SK-N-SH treated with all-trans-retinoic acid at 6 μM for 48 hours (cell line): ENCODE measurements around the gene SH3RF1.

ENCODE experiments used
- ATAC-seq: fragments of 200-7000 bp; cut with Tn5 transposase; 3 replicates; pipeline ENCODE4 v1.9.1; 2020; ENCODE audit warnings: mild to moderate bottlenecking, moderate library complexity
- ARNTL ChIP-seq: fragments of 450-650 bp; formaldehyde crosslinking; IDR thresholded peaks from 2 replicates; pipeline ENCODE4 v1.5.0; 2020; ENCODE audit warnings: low read depth, mild to moderate bottlenecking, moderate library complexity, borderline replicate concordance
- BACH2 ChIP-seq: fragments of 250-450 bp; sonication (Bioruptor Pico); IDR thresholded peaks from 2 replicates; pipeline ENCODE4 v1.9.0; 2021; ENCODE audit warnings: mild to moderate bottlenecking, borderline replicate concordance
- CSDC2 ChIP-seq: fragments of 250-450 bp; sonication (Bioruptor Pico); IDR thresholded peaks from 2 replicates; pipeline ENCODE4 v1.5.0; 2020; ENCODE audit warnings: mild to moderate bottlenecking, moderate library complexity
- ESRRG ChIP-seq: fragments of 250-450 bp; sonication (Bioruptor Pico); IDR thresholded peaks from 2 replicates; pipeline ENCODE4 v1.6.1; 2021; ENCODE audit warnings: mild to moderate bottlenecking
- GLIS3 ChIP-seq: fragments of 250-450 bp; sonication (Bioruptor Pico); IDR thresholded peaks from 2 replicates; pipeline ENCODE4 v1.5.0; 2020; ENCODE audit warnings: mild to moderate bottlenecking, moderate library complexity
- ISL1 ChIP-seq: fragments of 250-450 bp; sonication (Bioruptor Pico); IDR thresholded peaks from 2 replicates; pipeline ENCODE4 v2.1.2; 2022; ENCODE audit warnings: mild to moderate bottlenecking, moderate library complexity
- OSR1 ChIP-seq: fragments of 250-450 bp; sonication (Bioruptor Pico); IDR thresholded peaks from 2 replicates; pipeline ENCODE4 v1.8.0; 2022; ENCODE audit warnings: moderate library complexity, mild to moderate bottlenecking, inconsistent platforms
- PPARA ChIP-seq: fragments of 250-450 bp; sonication (Bioruptor Pico); IDR thresholded peaks from 2 replicates; pipeline ENCODE4 v1.5.0; 2020; ENCODE audit warnings: mild to moderate bottlenecking, borderline replicate concordance
- RARB ChIP-seq: fragments of 250-450 bp; sonication (Bioruptor Pico); IDR thresholded peaks from 2 replicates; pipeline ENCODE4 v1.8.0; 2021; ENCODE audit warnings: mild to moderate bottlenecking, moderate library complexity
- SNAI2 ChIP-seq: fragments of 250-450 bp; sonication (Bioruptor Pico); IDR thresholded peaks from 2 replicates; pipeline ENCODE4 v1.5.0; 2020; ENCODE audit warnings: mild to moderate bottlenecking, moderate library complexity
- TCF4 ChIP-seq: fragments of 250-450 bp; sonication (Bioruptor Pico); IDR thresholded peaks from 2 replicates; pipeline ENCODE4 v1.8.0; 2021; ENCODE audit warnings: mild to moderate bottlenecking, moderate library complexity, borderline replicate concordance
- TOX ChIP-seq: fragments of 250-450 bp; sonication (Bioruptor Pico); IDR thresholded peaks from 2 replicates; pipeline ENCODE4 v1.8.0; 2021; ENCODE audit warnings: mild to moderate bottlenecking, moderate library complexity, borderline replicate concordance
- ZC3H10 ChIP-seq: fragments of 250-450 bp; sonication (Bioruptor Pico); IDR thresholded peaks from 2 replicates; pipeline ENCODE4 v1.5.1; 2021; ENCODE audit warnings: mild to moderate bottlenecking, moderate library complexity
- ZFP3 ChIP-seq: fragments of 250-450 bp; sonication (Bioruptor Pico); IDR thresholded peaks from 2 replicates; pipeline ENCODE4 v1.5.0; 2020; ENCODE audit warnings: mild to moderate bottlenecking, moderate library complexity
- ZFP30 ChIP-seq: fragments of 450-650 bp; formaldehyde crosslinking; IDR thresholded peaks from 2 replicates; pipeline ENCODE4 v1.5.0; 2022; ENCODE audit warnings: mild to moderate bottlenecking, moderate library complexity
- ZNF565 ChIP-seq: fragments of 450-650 bp; formaldehyde crosslinking; conservative IDR thresholded peaks from 2 replicates; pipeline ENCODE4 v1.5.0; 2020; ENCODE audit warnings: low read depth, mild to moderate bottlenecking, moderate library complexity
- ZNF70 ChIP-seq: fragments of 450-650 bp; formaldehyde crosslinking; IDR thresholded peaks from 2 replicates; pipeline ENCODE4 v1.5.0; 2020; ENCODE audit warnings: mild to moderate bottlenecking, moderate library complexity
- TF ChIP-seq, protein P1 (sequence below): fragments of 250-450 bp; sonication (Bioruptor Pico); IDR thresholded peaks from 2 replicates; pipeline ENCODE4 v1.5.1; 2020; ENCODE audit warnings: low read depth, mild to moderate bottlenecking, moderate library complexity
- TF ChIP-seq, protein P2 (sequence below): fragments of 250-450 bp; sonication (Bioruptor Pico); IDR thresholded peaks from 2 replicates; pipeline ENCODE4 v1.5.1; 2021; ENCODE audit warnings: mild to moderate bottlenecking, moderate library complexity
- TF ChIP-seq, protein P3 (sequence below): fragments of 250-450 bp; sonication (Bioruptor Pico); IDR thresholded peaks from 2 replicates; pipeline ENCODE4 v1.8.0; 2021; ENCODE audit warnings: low read depth, mild to moderate bottlenecking, moderate library complexity, borderline replicate concordance
- TF ChIP-seq, protein P4 (sequence below): fragments of 250-450 bp; sonication (Bioruptor Pico); IDR thresholded peaks from 2 replicates; pipeline ENCODE4 v1.5.0; 2020; ENCODE audit warnings: mild to moderate bottlenecking, moderate library complexity
- TF ChIP-seq, protein P5 (sequence below): fragments of 250-450 bp; sonication (Bioruptor Pico); IDR thresholded peaks from 2 replicates; pipeline ENCODE4 v1.8.0; 2020; ENCODE audit warnings: mild to moderate bottlenecking, moderate library complexity, borderline replicate concordance

The SH3RF1 gene

DNA sequence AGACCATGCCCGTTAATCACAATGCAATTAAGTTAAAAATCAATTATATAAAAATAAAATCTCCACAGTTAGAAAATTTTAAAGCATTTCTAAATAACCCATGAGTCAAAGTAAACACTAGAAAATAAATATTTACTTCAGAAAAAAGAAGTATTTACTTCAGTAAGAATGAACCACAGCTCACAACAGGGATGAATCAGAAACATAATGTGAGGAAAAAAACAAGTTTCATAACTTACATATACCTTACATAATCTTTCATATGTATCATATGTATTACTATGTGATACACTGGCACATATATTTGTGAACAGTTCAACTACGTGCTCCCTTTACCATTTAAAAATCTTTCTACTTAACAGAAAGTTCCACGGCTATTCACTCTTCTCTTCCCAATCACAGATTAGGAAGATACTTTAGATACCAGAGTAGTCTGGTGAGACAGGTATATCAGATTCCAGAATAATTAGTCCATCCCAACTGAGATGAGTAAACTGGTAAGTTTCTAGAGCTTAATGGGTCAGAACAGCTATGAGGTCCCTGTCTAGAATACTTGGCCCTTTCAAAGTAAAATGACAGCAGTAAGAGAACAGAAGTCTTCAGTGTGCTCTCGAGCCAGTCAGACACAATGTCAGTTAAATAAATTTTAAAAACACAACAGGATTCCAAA, 70.3 kb downstream of the SH3RF1 start:
- TF ChIP-seq, protein P1, sequence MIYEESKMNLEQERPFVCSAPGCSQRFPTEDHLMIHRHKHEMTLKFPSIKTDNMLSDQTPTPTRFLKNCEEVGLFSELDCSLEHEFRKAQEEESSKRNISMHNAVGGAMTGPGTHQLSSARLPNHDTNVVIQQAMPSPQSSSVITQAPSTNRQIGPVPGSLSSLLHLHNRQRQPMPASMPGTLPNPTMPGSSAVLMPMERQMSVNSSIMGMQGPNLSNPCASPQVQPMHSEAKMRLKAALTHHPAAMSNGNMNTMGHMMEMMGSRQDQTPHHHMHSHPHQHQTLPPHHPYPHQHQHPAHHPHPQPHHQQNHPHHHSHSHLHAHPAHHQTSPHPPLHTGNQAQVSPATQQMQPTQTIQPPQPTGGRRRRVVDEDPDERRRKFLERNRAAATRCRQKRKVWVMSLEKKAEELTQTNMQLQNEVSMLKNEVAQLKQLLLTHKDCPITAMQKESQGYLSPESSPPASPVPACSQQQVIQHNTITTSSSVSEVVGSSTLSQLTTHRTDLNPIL (CRISPR knock-in tag) = no peak
- TF ChIP-seq, protein P2, sequence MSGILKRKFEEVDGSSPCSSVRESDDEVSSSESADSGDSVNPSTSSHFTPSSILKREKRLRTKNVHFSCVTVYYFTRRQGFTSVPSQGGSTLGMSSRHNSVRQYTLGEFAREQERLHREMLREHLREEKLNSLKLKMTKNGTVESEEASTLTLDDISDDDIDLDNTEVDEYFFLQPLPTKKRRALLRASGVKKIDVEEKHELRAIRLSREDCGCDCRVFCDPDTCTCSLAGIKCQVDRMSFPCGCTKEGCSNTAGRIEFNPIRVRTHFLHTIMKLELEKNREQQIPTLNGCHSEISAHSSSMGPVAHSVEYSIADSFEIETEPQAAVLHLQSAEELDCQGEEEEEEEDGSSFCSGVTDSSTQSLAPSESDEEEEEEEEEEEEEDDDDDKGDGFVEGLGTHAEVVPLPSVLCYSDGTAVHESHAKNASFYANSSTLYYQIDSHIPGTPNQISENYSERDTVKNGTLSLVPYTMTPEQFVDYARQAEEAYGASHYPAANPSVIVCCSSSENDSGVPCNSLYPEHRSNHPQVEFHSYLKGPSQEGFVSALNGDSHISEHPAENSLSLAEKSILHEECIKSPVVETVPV (CRISPR knock-in tag) = no peak
- TF ChIP-seq ZNF565 (CRISPR knock-in tag) = no peak
- TF ChIP-seq TCF4 (CRISPR knock-in tag) = no peak
- TF ChIP-seq, protein P3, sequence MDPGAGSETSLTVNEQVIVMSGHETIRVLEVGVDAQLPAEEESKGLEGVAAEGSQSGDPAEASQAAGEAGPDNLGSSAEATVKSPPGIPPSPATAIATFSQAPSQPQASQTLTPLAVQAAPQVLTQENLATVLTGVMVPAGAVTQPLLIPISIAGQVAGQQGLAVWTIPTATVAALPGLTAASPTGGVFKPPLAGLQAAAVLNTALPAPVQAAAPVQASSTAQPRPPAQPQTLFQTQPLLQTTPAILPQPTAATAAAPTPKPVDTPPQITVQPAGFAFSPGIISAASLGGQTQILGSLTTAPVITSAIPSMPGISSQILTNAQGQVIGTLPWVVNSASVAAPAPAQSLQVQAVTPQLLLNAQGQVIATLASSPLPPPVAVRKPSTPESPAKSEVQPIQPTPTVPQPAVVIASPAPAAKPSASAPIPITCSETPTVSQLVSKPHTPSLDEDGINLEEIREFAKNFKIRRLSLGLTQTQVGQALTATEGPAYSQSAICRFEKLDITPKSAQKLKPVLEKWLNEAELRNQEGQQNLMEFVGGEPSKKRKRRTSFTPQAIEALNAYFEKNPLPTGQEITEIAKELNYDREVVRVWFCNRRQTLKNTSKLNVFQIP (CRISPR knock-in tag) = no peak
- TF ChIP-seq BACH2 (CRISPR knock-in tag) = no peak
- no peak for TF ChIP-seq PPARA (CRISPR knock-in tag)
- TF ChIP-seq OSR1 (CRISPR knock-in tag) = no peak
- TF ChIP-seq RARB (CRISPR knock-in tag) = no peak
- no peak for ATAC-seq

DNA sequence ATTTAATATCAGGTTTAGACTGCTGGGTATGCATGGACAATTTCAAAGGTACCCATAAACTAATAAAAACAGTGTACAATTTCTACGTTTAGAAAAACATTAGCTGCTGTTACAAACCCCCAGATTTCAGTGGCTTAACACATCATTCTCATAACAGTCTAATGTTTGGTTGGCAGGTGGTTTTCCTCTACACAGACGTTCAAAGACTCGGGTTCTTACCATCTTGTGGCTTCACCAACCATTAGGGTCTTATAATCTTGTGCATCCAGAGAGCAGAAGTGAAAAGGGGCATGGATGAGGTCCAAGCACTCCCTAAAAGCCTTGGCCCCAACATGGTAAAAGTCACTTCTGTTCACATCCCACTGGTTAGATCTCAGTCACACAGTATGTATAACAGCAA, 71.6 kb downstream of the SH3RF1 start:
- no peak for ATAC-seq
- no peak for TF ChIP-seq CSDC2 (CRISPR knock-in tag)
- no peak for TF ChIP-seq ZFP3 (CRISPR knock-in tag)
- TF ChIP-seq, protein P1 (CRISPR knock-in tag) = no peak
- TF ChIP-seq, protein P4, sequence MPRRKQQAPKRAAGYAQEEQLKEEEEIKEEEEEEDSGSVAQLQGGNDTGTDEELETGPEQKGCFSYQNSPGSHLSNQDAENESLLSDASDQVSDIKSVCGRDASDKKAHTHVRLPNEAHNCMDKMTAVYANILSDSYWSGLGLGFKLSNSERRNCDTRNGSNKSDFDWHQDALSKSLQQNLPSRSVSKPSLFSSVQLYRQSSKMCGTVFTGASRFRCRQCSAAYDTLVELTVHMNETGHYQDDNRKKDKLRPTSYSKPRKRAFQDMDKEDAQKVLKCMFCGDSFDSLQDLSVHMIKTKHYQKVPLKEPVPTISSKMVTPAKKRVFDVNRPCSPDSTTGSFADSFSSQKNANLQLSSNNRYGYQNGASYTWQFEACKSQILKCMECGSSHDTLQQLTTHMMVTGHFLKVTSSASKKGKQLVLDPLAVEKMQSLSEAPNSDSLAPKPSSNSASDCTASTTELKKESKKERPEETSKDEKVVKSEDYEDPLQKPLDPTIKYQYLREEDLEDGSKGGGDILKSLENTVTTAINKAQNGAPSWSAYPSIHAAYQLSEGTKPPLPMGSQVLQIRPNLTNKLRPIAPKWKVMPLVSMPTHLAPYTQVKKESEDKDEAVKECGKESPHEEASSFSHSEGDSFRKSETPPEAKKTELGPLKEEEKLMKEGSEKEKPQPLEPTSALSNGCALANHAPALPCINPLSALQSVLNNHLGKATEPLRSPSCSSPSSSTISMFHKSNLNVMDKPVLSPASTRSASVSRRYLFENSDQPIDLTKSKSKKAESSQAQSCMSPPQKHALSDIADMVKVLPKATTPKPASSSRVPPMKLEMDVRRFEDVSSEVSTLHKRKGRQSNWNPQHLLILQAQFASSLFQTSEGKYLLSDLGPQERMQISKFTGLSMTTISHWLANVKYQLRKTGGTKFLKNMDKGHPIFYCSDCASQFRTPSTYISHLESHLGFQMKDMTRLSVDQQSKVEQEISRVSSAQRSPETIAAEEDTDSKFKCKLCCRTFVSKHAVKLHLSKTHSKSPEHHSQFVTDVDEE = no peak
- TF ChIP-seq GLIS3 (CRISPR knock-in tag) = no peak
- no peak for TF ChIP-seq ZNF565 (CRISPR knock-in tag)
- TF ChIP-seq TCF4 (CRISPR knock-in tag) = no peak
- TF ChIP-seq SNAI2 (CRISPR knock-in tag) = no peak
- no peak for TF ChIP-seq ZNF70 (CRISPR knock-in tag)
- TF ChIP-seq OSR1 (CRISPR knock-in tag) = no peak
- TF ChIP-seq, protein P3 (CRISPR knock-in tag) = no peak
- TF ChIP-seq ARNTL (CRISPR knock-in tag) = no peak
- no peak for TF ChIP-seq TOX (CRISPR knock-in tag)
- TF ChIP-seq PPARA (CRISPR knock-in tag) = no peak
- TF ChIP-seq, protein P5, sequence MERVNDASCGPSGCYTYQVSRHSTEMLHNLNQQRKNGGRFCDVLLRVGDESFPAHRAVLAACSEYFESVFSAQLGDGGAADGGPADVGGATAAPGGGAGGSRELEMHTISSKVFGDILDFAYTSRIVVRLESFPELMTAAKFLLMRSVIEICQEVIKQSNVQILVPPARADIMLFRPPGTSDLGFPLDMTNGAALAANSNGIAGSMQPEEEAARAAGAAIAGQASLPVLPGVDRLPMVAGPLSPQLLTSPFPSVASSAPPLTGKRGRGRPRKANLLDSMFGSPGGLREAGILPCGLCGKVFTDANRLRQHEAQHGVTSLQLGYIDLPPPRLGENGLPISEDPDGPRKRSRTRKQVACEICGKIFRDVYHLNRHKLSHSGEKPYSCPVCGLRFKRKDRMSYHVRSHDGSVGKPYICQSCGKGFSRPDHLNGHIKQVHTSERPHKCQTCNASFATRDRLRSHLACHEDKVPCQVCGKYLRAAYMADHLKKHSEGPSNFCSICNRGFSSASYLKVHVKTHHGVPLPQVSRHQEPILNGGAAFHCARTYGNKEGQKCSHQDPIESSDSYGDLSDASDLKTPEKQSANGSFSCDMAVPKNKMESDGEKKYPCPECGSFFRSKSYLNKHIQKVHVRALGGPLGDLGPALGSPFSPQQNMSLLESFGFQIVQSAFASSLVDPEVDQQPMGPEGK (CRISPR knock-in tag) = no peak
- no peak for TF ChIP-seq ISL1
- no peak for TF ChIP-seq ZFP30 (CRISPR knock-in tag)
- no peak for TF ChIP-seq ZC3H10 (CRISPR knock-in tag)
- TF ChIP-seq ESRRG = no peak
